CD4-positive, alpha-beta T cell treated with Interferon alpha-2 for 1 hour (primary cell): ENCODE data around the gene ZNF208.

Experiments
- DNase-seq, 2 donors: peaks; one replicate each; pipeline ENCODE4 v3.0.0-alpha.2; 2020 to 2022

The ZNF208 gene

DNA sequence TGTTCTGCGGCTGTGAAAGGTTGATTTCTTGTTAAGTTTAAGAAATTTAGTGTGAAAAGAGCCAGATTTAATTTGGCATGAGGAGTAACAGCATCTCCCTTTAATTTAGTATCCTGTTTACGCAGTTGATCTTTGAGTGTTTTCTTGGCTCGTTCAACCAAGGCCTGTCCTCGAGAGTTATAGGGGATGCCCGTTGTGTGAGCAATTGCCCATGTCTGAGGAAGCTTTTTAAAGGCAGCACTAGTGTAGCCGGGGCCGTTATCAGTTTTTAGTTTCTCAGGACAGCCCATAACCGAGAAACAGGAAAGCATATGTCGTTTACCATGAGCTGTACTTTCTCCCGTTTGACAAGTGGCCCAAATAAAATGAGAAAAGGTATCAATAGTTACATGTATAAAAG, 127.2 kb downstream of the ZNF208 start:
- no peak for DNase-seq
